DND-41 (cell line): ENCODE data around the gene SH3GLB1.

Experiments
- CTCF ChIP-seq: IDR thresholded peaks from 2 replicates; pipeline ENCODE4 v1.5.1; 2012; ENCODE audit warnings: borderline replicate concordance, low read length, moderate library complexity, mild to moderate bottlenecking; ENCODE audit not compliant: poor library complexity, severe bottlenecking; ENCODE audit errors: extremely low read depth
- EZH2 ChIP-seq: IDR thresholded peaks from 3 replicates; pipeline ENCODE4 v1.6.1; 2012; ENCODE audit warnings: borderline replicate concordance, low read depth, mild to moderate bottlenecking, moderate library complexity, low read length, inconsistent platforms; ENCODE audit not compliant: severe bottlenecking

GRCh38 chr1:86748622-86749373 is 44.4 kb downstream of the SH3GLB1 start:
- no peak for TF ChIP-seq EZH2
- TF ChIP-seq CTCF = no peak
